AG09309 (cell line): ENCODE measurements around the gene HOXA7.

Experiments used
- DNase-seq: peaks from one replicate; pipeline ENCODE4 v3.0.0-alpha.2; 2010; ENCODE audit warnings: low read depth
- H3K4me3 ChIP-seq: 2 replicates; pipeline ENCODE4 v1.5.1; 2011; ENCODE audit warnings: mild to moderate bottlenecking, low read depth, low read length, moderate library complexity; ENCODE audit not compliant: control insufficient read depth
- CTCF ChIP-seq: IDR thresholded peaks from 2 replicates; pipeline ENCODE4 v1.5.1; 2011; ENCODE audit warnings: mild to moderate bottlenecking, low read depth, low read length, inconsistent platforms; ENCODE audit not compliant: insufficient read depth, control insufficient read depth; ENCODE audit errors: missing control alignments

The HOXA7 gene

GRCh38 chr7:27139334-27140125, 16.9 kb downstream of the HOXA7 start:
- TF ChIP-seq CTCF = no peak
- no peak for DNase-seq
- no peak overlapping the region for H3K4me3 ChIP-seq

- no peak for DNase-seq
- H3K4me3 ChIP-seq = no peak overlapping the region
- TF ChIP-seq CTCF = no peak
Observed at GRCh38 chr7:27138985-27139333, 17.5 kb downstream of the HOXA7 start.

GRCh38 chr7:27138472-27138871, 18.0 kb downstream of the HOXA7 start:
- no peak for TF ChIP-seq CTCF
- H3K4me3 ChIP-seq = no peak overlapping the region
- no peak for DNase-seq

GRCh38 chr7:27137640-27138315, 18.7 kb downstream of the HOXA7 start:
- H3K4me3 ChIP-seq = no peak overlapping the region
- no peak for DNase-seq
- no peak for TF ChIP-seq CTCF

GRCh38 chr7:27134392-27134791, 22.1 kb downstream of the HOXA7 start:
- no peak overlapping the region for H3K4me3 ChIP-seq
- no peak for TF ChIP-seq CTCF
- DNase-seq = peak; percentile 87

- no peak overlapping the region for H3K4me3 ChIP-seq
- TF ChIP-seq CTCF = no peak
- no peak for DNase-seq
Observed at GRCh38 chr7:27133409-27134231, 22.9 kb downstream of the HOXA7 start.
